Fibroblast of lung (primary cell): ENCODE data around the gene SCFD2.

Source experiments
- EZH2 ChIP-seq: IDR thresholded peaks from 2 replicates; pipeline ENCODE4 v1.5.1; 2012; ENCODE audit warnings: low read length, control low read depth, mild to moderate bottlenecking; ENCODE audit errors: missing control alignments
- TF ChIP-seq, protein P1 (sequence below), 2 donors: IDR thresholded peaks in 1 of 2; conservative IDR thresholded peaks in 1 of 2; 1 replicate in 1 of 2; 2 replicates in 1 of 2; pipeline ENCODE4 v1.5.1; 2011 to 2012; ENCODE audit warnings: low read length in 2 of 2, control low read depth in 1 of 2, inconsistent platforms in 1 of 2, low read depth in 1 of 2, mild to moderate bottlenecking in 1 of 2

DNA sequence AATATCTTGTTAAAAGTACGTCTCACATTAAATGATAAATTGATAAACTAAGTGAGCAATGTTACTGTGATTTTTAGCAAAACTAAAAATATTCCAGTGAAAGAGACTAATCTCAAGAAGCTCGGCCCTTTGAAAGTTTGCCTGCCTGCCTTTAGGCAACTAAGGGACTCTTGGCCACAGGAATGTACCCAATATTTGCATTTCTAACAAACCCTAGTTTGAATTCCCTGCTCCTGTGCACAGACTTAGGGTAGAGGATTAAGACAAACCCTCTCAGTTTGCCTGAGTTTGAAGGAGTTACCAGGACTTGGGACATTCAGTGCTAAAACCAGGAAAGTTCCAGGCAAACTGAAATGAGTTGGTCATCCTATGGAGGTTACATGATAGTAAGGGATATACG lies 157.1 kb downstream of the SCFD2 start:
- TF ChIP-seq, protein P1, sequence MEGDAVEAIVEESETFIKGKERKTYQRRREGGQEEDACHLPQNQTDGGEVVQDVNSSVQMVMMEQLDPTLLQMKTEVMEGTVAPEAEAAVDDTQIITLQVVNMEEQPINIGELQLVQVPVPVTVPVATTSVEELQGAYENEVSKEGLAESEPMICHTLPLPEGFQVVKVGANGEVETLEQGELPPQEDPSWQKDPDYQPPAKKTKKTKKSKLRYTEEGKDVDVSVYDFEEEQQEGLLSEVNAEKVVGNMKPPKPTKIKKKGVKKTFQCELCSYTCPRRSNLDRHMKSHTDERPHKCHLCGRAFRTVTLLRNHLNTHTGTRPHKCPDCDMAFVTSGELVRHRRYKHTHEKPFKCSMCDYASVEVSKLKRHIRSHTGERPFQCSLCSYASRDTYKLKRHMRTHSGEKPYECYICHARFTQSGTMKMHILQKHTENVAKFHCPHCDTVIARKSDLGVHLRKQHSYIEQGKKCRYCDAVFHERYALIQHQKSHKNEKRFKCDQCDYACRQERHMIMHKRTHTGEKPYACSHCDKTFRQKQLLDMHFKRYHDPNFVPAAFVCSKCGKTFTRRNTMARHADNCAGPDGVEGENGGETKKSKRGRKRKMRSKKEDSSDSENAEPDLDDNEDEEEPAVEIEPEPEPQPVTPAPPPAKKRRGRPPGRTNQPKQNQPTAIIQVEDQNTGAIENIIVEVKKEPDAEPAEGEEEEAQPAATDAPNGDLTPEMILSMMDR (conservative IDR thresholded peaks at IDR 0.05 in 1 of 2, IDR thresholded peaks at IDR 0.05 in 1 of 2; ENCODE audit: low read depth in 1 of 2, low read length in 2 of 2), result no peak
- no peak for TF ChIP-seq EZH2
